Measurements from ENCODE around the gene IL17RA.

The IL17RA gene

GRCh38 chr22:17132112-17132511 lies 47.3 kb downstream of the IL17RA start:
- 0 out of 2 replicates have a peak, but pooled peaks cover 2% of the 10 kb centered on the region for H3K36me3 ChIP-seq (ENCODE audit: insufficient read depth, low read length)
- H3K9ac ChIP-seq (ENCODE audit: low read depth, low read length) = no peak overlapping the region
- no peaks in the 10 kb centered on the region for H3K9me3 ChIP-seq (ENCODE audit: insufficient read depth, low read depth, low read length)
- H3K4me1 ChIP-seq (ENCODE audit: insufficient read depth, low read length) = 0 out of 2 replicates have a peak, but pooled peaks cover 6% of the 10 kb centered on the region
- no peak overlapping the region for H3K4me3 ChIP-seq (ENCODE audit: low read length)
- 73% methylated on average over 1 of the region's 2 CpGs for WGBS
- H3K27ac ChIP-seq (ENCODE audit: low read depth, low read length) = no peak overlapping the region
- no peaks in the 10 kb centered on the region for H3K27me3 ChIP-seq (ENCODE audit: insufficient read depth, low read length)

- 0 out of 2 replicates have a peak, but pooled peaks cover 6% of the 10 kb centered on the region for H3K4me1 ChIP-seq (ENCODE audit: insufficient read depth, low read length)
- WGBS = 94% methylated on average over 7 of the region's 7 CpGs
- no peak overlapping the region for H3K27ac ChIP-seq (ENCODE audit: low read depth, low read length)
- no peak overlapping the region for H3K4me3 ChIP-seq (ENCODE audit: low read length)
- H3K9me3 ChIP-seq (ENCODE audit: insufficient read depth, low read depth, low read length) = no peaks in the 10 kb centered on the region
- peaks cover 10% of the 10 kb centered on the region for H3K36me3 ChIP-seq (ENCODE audit: insufficient read depth, low read length)
- H3K27me3 ChIP-seq (ENCODE audit: insufficient read depth, low read length) = no peaks in the 10 kb centered on the region
- H3K9ac ChIP-seq (ENCODE audit: low read depth, low read length) = no peak overlapping the region
These were observed 48.3 kb downstream of the IL17RA start for GRCh38 chr22:17133137-17133536.

GRCh38 chr22:17135153-17135760 lies 50.5 kb downstream of the IL17RA start:
- 86% methylated on average over 15 of the region's 15 CpGs for WGBS
- H3K4me3 ChIP-seq (ENCODE audit: low read length) = no peak overlapping the region
- no peaks in the 10 kb centered on the region for H3K9me3 ChIP-seq (ENCODE audit: insufficient read depth, low read depth, low read length)
- no peaks in the 10 kb centered on the region for H3K27me3 ChIP-seq (ENCODE audit: insufficient read depth, low read length)
- H3K27ac ChIP-seq (ENCODE audit: low read depth, low read length) = no peak overlapping the region
- H3K36me3 ChIP-seq (ENCODE audit: insufficient read depth, low read length) = peaks cover 26% of the 10 kb centered on the region
- no peak overlapping the region for H3K9ac ChIP-seq (ENCODE audit: low read depth, low read length)
- H3K4me1 ChIP-seq (ENCODE audit: insufficient read depth, low read length) = 0 out of 2 replicates have a peak, but pooled peaks cover 6% of the 10 kb centered on the region

GRCh38 chr22:17137170-17137569 lies 52.4 kb downstream of the IL17RA start:
- no peak overlapping the region for H3K27ac ChIP-seq (ENCODE audit: low read depth, low read length)
- no peaks in the 10 kb centered on the region for H3K9me3 ChIP-seq (ENCODE audit: insufficient read depth, low read depth, low read length)
- no peak overlapping the region for H3K4me3 ChIP-seq (ENCODE audit: low read length)
- 100% methylated on average over 3 of the region's 4 CpGs for WGBS
- H3K9ac ChIP-seq (ENCODE audit: low read depth, low read length) = no peak overlapping the region
- H3K27me3 ChIP-seq (ENCODE audit: insufficient read depth, low read length) = no peaks in the 10 kb centered on the region
- peaks cover 45% of the 10 kb centered on the region for H3K36me3 ChIP-seq (ENCODE audit: insufficient read depth, low read length)
- H3K4me1 ChIP-seq (ENCODE audit: insufficient read depth, low read length) = 0 out of 2 replicates have a peak, but pooled peaks cover under 1% of the 10 kb centered on the region

- Histone ChIP-seq H3K4me3 (ENCODE audit: low read length) (no peak overlapping the region), H3K36me3 (ENCODE audit: insufficient read depth, low read length) (peaks cover 53% of the 10 kb centered on the region), H3K9ac (ENCODE audit: low read depth, low read length) (no peak overlapping the region; the same call in 1 of the 2 replicates), H3K9me3 (ENCODE audit: insufficient read depth, low read depth, low read length) (no peaks in the 10 kb centered on the region), H3K4me1 (ENCODE audit: insufficient read depth, low read length) (no peaks in the 10 kb centered on the region), H3K27ac (ENCODE audit: low read depth, low read length) (no peak overlapping the region), H3K27me3 (ENCODE audit: insufficient read depth, low read length) (no peaks in the 10 kb centered on the region)
- 93% methylated on average over 17 of the region's 17 CpGs for WGBS
These were observed 53.1 kb downstream of the IL17RA start for GRCh38 chr22:17137861-17138425.

- no peak overlapping the region for H3K9ac ChIP-seq (ENCODE audit: low read depth, low read length)
- no peaks in the 10 kb centered on the region for H3K4me1 ChIP-seq (ENCODE audit: insufficient read depth, low read length)
- 96% methylated on average over 11 of the region's 11 CpGs for WGBS
- H3K36me3 ChIP-seq (ENCODE audit: insufficient read depth, low read length) = peaks cover 59% of the 10 kb centered on the region
- no peak overlapping the region for H3K27ac ChIP-seq (ENCODE audit: low read depth, low read length)
- H3K4me3 ChIP-seq (ENCODE audit: low read length) = no peak overlapping the region
- no peaks in the 10 kb centered on the region for H3K27me3 ChIP-seq (ENCODE audit: insufficient read depth, low read length)
- H3K9me3 ChIP-seq (ENCODE audit: insufficient read depth, low read depth, low read length) = no peaks in the 10 kb centered on the region
These were observed 53.7 kb downstream of the IL17RA start for GRCh38 chr22:17138513-17138912.

- Histone ChIP-seq H3K9me3 (ENCODE audit: insufficient read depth, low read depth, low read length) (no peaks in the 10 kb centered on the region), H3K9ac (ENCODE audit: low read depth, low read length) (no peak overlapping the region), H3K27ac (ENCODE audit: low read depth, low read length) (no peak overlapping the region), H3K27me3 (ENCODE audit: insufficient read depth, low read length) (no peaks in the 10 kb centered on the region), H3K4me1 (ENCODE audit: insufficient read depth, low read length) (no peaks in the 10 kb centered on the region), H3K4me3 (ENCODE audit: low read length) (no peak overlapping the region), H3K36me3 (ENCODE audit: insufficient read depth, low read length) (peaks cover 69% of the 10 kb centered on the region)
- 93% methylated on average over 8 of the region's 8 CpGs for WGBS
These were observed 55.2 kb downstream of the IL17RA start for GRCh38 chr22:17140022-17140421.

- Histone ChIP-seq H3K4me1 (ENCODE audit: insufficient read depth, low read length) (no peaks in the 10 kb centered on the region), H3K4me3 (ENCODE audit: low read length) (no peak overlapping the region), H3K27me3 (ENCODE audit: insufficient read depth, low read length) (no peaks in the 10 kb centered on the region), H3K36me3 (ENCODE audit: insufficient read depth, low read length) (peaks cover 71% of the 10 kb centered on the region), H3K27ac (ENCODE audit: low read depth, low read length) (no peak overlapping the region), H3K9ac (ENCODE audit: low read depth, low read length) (no peak overlapping the region), H3K9me3 (ENCODE audit: insufficient read depth, low read depth, low read length) (no peaks in the 10 kb centered on the region)
- WGBS = 95% methylated on average over 9 of the region's 9 CpGs
These were observed 56.3 kb downstream of the IL17RA start for GRCh38 chr22:17140826-17141766.

GRCh38 chr22:17143101-17143500 lies 58.3 kb downstream of the IL17RA start:
- no peak overlapping the region for H3K27ac ChIP-seq (ENCODE audit: low read depth, low read length)
- no peaks in the 10 kb centered on the region for H3K9me3 ChIP-seq (ENCODE audit: insufficient read depth, low read depth, low read length)
- 95% methylated on average over 8 of the region's 9 CpGs for WGBS
- H3K27me3 ChIP-seq (ENCODE audit: insufficient read depth, low read length) = no peaks in the 10 kb centered on the region
- no peak overlapping the region for H3K9ac ChIP-seq (ENCODE audit: low read depth, low read length)
- no peaks in the 10 kb centered on the region for H3K4me1 ChIP-seq (ENCODE audit: insufficient read depth, low read length)
- peaks cover 71% of the 10 kb centered on the region for H3K36me3 ChIP-seq (ENCODE audit: insufficient read depth, low read length)
- H3K4me3 ChIP-seq (ENCODE audit: low read length) = no peak overlapping the region

GRCh38 chr22:17143826-17144225 lies 59.0 kb downstream of the IL17RA start:
- Histone ChIP-seq H3K4me1 (ENCODE audit: insufficient read depth, low read length) (no peaks in the 10 kb centered on the region), H3K9ac (ENCODE audit: low read depth, low read length) (no peak overlapping the region), H3K27ac (ENCODE audit: low read depth, low read length) (no peak overlapping the region), H3K27me3 (ENCODE audit: insufficient read depth, low read length) (no peaks in the 10 kb centered on the region), H3K36me3 (ENCODE audit: insufficient read depth, low read length) (peaks cover 71% of the 10 kb centered on the region), H3K9me3 (ENCODE audit: insufficient read depth, low read depth, low read length) (no peaks in the 10 kb centered on the region), H3K4me3 (ENCODE audit: low read length) (no peak overlapping the region)
- WGBS = 95% methylated on average over 8 of the region's 8 CpGs

Measured in HUES64 (cell line).